Smooth muscle cell (in vitro differentiated cells): Measurements from ENCODE around the gene KCNK1. TPM values are rescaled to one million over a fixed set of nuclear protein-coding genes. Genes with fewer than 3 reads are reported as not detected.
A peak's percentile ranks its signal among the peaks of the same experiment; 100 is the strongest.

Experiments
- DNase-seq: peaks from one replicate; lab custom pipeline; 2025; ENCODE audit not compliant: unreplicated experiment; lab: John Stamatoyannopoulos, UW
- H2AFZ ChIP-seq: fragments of 200-600 bp; sonication (generic); 2 replicates; pipeline ENCODE4 v1.6.0; 2016; ENCODE audit warnings: antibody characterized with exemption, low read depth, mild to moderate bottlenecking
- H3F3A ChIP-seq: fragments of 200-600 bp; sonication (generic); 2 replicates; pipeline ENCODE4 v1.6.0; 2017; ENCODE audit warnings: antibody characterized with exemption, low read depth
- H3K27ac ChIP-seq: fragments of 200-600 bp; sonication (generic); 2 replicates; pipeline ENCODE4 v1.5.1; 2016; ENCODE audit warnings: low read depth, mild to moderate bottlenecking
- H3K27me3 ChIP-seq: fragments of 200-600 bp; sonication (generic); 2 replicates; pipeline ENCODE4 v1.6.1; 2016; ENCODE audit warnings: low read depth, mild to moderate bottlenecking
- H3K36me3 ChIP-seq: fragments of 200-600 bp; sonication (generic); 2 replicates; pipeline ENCODE4 v1.5.1; 2016; ENCODE audit warnings: low read depth
- H3K4me1 ChIP-seq: fragments of 200-600 bp; sonication (generic); 2 replicates; pipeline ENCODE4 v1.5.1; 2016; ENCODE audit warnings: low read depth
- H3K4me2 ChIP-seq: fragments of 200-600 bp; sonication (generic); 2 replicates; pipeline ENCODE4 v1.6.0; 2016; ENCODE audit warnings: mild to moderate bottlenecking
- H3K4me3 ChIP-seq: fragments of 200-600 bp; sonication (generic); 2 replicates; pipeline ENCODE4 v1.5.1; 2016; ENCODE audit warnings: mild to moderate bottlenecking
- H3K79me2 ChIP-seq: fragments of 200-600 bp; sonication (generic); 2 replicates; pipeline ENCODE4 v1.6.0; 2016; ENCODE audit warnings: low read depth, mild to moderate bottlenecking
- H3K9ac ChIP-seq: fragments of 200-600 bp; sonication (generic); 2 replicates; pipeline ENCODE4 v1.6.0; 2016; ENCODE audit warnings: low read depth
- H3K9me3 ChIP-seq: fragments of 200-600 bp; sonication (generic); replicated peaks from 2 replicates; pipeline ENCODE4 v1.5.1; 2016; ENCODE audit warnings: low read depth
- H4K20me1 ChIP-seq: fragments of 200-600 bp; sonication (generic); 2 replicates; pipeline ENCODE4 v1.6.0; 2016; ENCODE audit warnings: low read depth
- WGBS: methylation state at CpG from one replicate; pipeline ENCODE4 v1.1.7; 2016; ENCODE audit warnings: low lambda C conversion rate; 5-methylcytosine and 5-hydroxymethylcytosine counted together
- polyA plus RNA-seq: library from polyadenylated mRNA; unstranded; fragments of >200 nt; fragmentation: Nextera tagmentation; extraction: Ambion mirVana; gene quantifications from 2 replicates; pipeline ENCODE4 v1.2.1, GENCODE V29; 2016
- total RNA-seq: library from RNA; depleted of rRNA; stranded (reverse); fragments of >200 nt; gene quantifications from 2 replicates; pipeline ENCODE4 v1.2.3, GENCODE V29; 2014
- TF ChIP-seq, protein P1 (sequence below): fragments of 200-600 bp; sonication (generic); IDR thresholded peaks from 2 replicates; pipeline ENCODE4 v1.5.1; 2017; ENCODE audit warnings: borderline replicate concordance, mild to moderate bottlenecking, antibody characterized with exemption; ENCODE audit not compliant: insufficient read depth, poor library complexity, severe bottlenecking

The KCNK1 gene
- total RNA-seq (16.8 and 17.1 TPM in 2 replicates), polyA plus RNA-seq (16.6 and 17.5 TPM in 2 replicates)

- no peaks in the 10 kb centered on the region for H3K36me3 ChIP-seq
- peaks cover 24% of the 10 kb centered on the region for H3K79me2 ChIP-seq
- 1% methylated on average over 40 of the region's 70 CpGs for WGBS
- peak within 1 kb of the TSS; percentile 89 for H3K9ac ChIP-seq
- no peaks in the 10 kb centered on the region for H3K27me3 ChIP-seq
- H3K9me3 ChIP-seq, result no peaks in the 10 kb centered on the region
- peaks cover 8% of the 10 kb centered on the region for H3F3A ChIP-seq
- peak within 1 kb of the TSS; percentile 96 for H2AFZ ChIP-seq
- H3K27ac ChIP-seq, result peak within 1 kb of the TSS; percentile 84
- peak; percentile 54 for DNase-seq
- peak within 1 kb of the TSS; percentile 92 for H3K4me2 ChIP-seq
- TF ChIP-seq, protein P1, sequence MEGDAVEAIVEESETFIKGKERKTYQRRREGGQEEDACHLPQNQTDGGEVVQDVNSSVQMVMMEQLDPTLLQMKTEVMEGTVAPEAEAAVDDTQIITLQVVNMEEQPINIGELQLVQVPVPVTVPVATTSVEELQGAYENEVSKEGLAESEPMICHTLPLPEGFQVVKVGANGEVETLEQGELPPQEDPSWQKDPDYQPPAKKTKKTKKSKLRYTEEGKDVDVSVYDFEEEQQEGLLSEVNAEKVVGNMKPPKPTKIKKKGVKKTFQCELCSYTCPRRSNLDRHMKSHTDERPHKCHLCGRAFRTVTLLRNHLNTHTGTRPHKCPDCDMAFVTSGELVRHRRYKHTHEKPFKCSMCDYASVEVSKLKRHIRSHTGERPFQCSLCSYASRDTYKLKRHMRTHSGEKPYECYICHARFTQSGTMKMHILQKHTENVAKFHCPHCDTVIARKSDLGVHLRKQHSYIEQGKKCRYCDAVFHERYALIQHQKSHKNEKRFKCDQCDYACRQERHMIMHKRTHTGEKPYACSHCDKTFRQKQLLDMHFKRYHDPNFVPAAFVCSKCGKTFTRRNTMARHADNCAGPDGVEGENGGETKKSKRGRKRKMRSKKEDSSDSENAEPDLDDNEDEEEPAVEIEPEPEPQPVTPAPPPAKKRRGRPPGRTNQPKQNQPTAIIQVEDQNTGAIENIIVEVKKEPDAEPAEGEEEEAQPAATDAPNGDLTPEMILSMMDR, result no peak
- peaks cover 4% of the 10 kb centered on the region for H3K4me1 ChIP-seq
- H4K20me1 ChIP-seq, result peaks cover 23% of the 10 kb centered on the region
- peak within 1 kb of the TSS; percentile 91 for H3K4me3 ChIP-seq
Observed at GRCh38 chr1:233613252-233614172, at the start of gene KCNK1. KCNK1 (plus strand) TSS chr1:233614106; CDS start chr1:233614172, 66 bp downstream.

GRCh38 chr1:233565313-233565712 is 48.6 kb upstream of the KCNK1 start:
- 98% methylated on average over 2 of the region's 2 CpGs for WGBS
- H3K9me3 ChIP-seq, result peaks cover 5% of the 10 kb centered on the region

DNA sequence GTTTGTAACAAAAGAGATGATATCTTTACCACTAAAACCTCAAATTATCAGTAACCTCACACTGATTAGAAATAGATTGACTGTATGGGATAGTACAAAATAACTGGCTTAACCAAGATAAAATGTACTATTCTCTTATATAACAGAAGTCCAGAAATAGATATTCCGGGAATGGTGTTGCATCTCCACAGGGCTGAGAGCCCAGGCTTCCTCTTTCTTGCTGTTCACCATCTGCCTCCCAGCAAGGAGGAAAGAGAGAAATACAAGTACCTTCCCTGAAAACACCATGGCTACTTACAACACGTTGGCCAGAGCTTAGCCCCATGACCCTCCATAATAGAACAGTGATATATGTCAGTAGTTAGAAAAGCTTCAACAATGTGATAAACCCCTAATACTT is 47.0 kb upstream of the KCNK1 start:
- Histone ChIP-seq H3K4me3 (no peak overlapping the region), H2AFZ (no peak overlapping the region), H3F3A (no peaks in the 10 kb centered on the region), H3K36me3 (peaks cover 6% of the 10 kb centered on the region), H3K9ac (no peak overlapping the region), H3K4me1 (no peaks in the 10 kb centered on the region), H3K4me2 (no peak overlapping the region), H4K20me1 (no peaks in the 10 kb centered on the region), H3K9me3 (peaks cover 5% of the 10 kb centered on the region), H3K27me3 (no peaks in the 10 kb centered on the region), H3K27ac (no peak overlapping the region), H3K79me2 (no peaks in the 10 kb centered on the region)
- DNase-seq, result no peak
- 64% methylated on average over 2 of the region's 2 CpGs for WGBS
- TF ChIP-seq, protein P1, result no peak

More at GRCh38 chr1:233565313-233565712, 48.6 kb upstream of the KCNK1 start:
- no peak overlapping the region for H3K9ac ChIP-seq
- H3K36me3 ChIP-seq, result peaks cover 6% of the 10 kb centered on the region
- TF ChIP-seq, protein P1, result no peak
- no peaks in the 10 kb centered on the region for H4K20me1 ChIP-seq
- H3F3A ChIP-seq, result no peaks in the 10 kb centered on the region
- no peak overlapping the region for H3K4me2 ChIP-seq
- H3K79me2 ChIP-seq, result no peaks in the 10 kb centered on the region
- H3K4me3 ChIP-seq, result no peak overlapping the region
- H2AFZ ChIP-seq, result no peak overlapping the region
- no peaks in the 10 kb centered on the region for H3K4me1 ChIP-seq
- no peak for DNase-seq
- no peak overlapping the region for H3K27ac ChIP-seq
- no peaks in the 10 kb centered on the region for H3K27me3 ChIP-seq

DNA sequence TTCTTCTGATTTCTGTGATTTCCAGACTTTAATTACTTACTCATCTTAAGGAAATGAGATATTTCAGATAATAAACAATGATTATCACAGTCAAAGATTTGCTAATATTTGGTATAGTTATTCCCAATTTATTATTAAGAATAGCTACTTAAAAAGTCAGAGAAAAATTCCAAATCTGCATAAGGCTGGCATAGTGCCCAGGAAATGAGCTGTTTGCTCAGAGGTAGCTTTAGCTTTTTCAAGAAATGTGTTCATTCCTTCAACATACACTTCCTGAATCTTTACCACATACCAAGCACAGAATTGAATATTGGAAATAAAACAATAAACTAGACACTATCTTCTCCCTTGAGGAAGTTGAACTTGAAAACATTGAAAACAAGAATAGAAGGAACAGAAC is 44.3 kb upstream of the KCNK1 start:
- H3K4me2 ChIP-seq, result no peak overlapping the region

More for the DNA sequence above, 44.3 kb upstream of the KCNK1 start:
- no peaks in the 10 kb centered on the region for H3K27me3 ChIP-seq
- H3K27ac ChIP-seq, result no peak overlapping the region
- no peaks in the 10 kb centered on the region for H4K20me1 ChIP-seq
- H3K4me3 ChIP-seq, result no peak overlapping the region
- no peak overlapping the region for H2AFZ ChIP-seq
- peaks cover 2% of the 10 kb centered on the region for H3K9me3 ChIP-seq
- TF ChIP-seq, protein P1, result no peak
- H3K4me1 ChIP-seq, result no peaks in the 10 kb centered on the region
- no peaks in the 10 kb centered on the region for H3K79me2 ChIP-seq
- H3F3A ChIP-seq, result no peaks in the 10 kb centered on the region
- H3K36me3 ChIP-seq, result no peaks in the 10 kb centered on the region
- no peak for DNase-seq
- H3K9ac ChIP-seq, result no peak overlapping the region
